GM12892 (cell line): ENCODE measurements around the gene FSIP1.

ENCODE experiments used
- POLR2A ChIP-seq: IDR thresholded peaks from 2 replicates; pipeline ENCODE4 v1.6.1; 2011; ENCODE audit warnings: low read depth, low read length, control low read depth
- POLR2AphosphoS5 ChIP-seq: IDR thresholded peaks from 2 replicates; pipeline ENCODE4 v1.6.1; 2011; ENCODE audit warnings: low read depth, low read length, control low read depth
- TAF1 ChIP-seq: IDR thresholded peaks from 2 replicates; pipeline ENCODE4 v1.6.1; 2011; ENCODE audit warnings: low read depth, mild to moderate bottlenecking, control low read depth, low read length, borderline replicate concordance

GRCh38 chr15:39573844-39574243 is 208.8 kb downstream of the FSIP1 start:
- no peak for TF ChIP-seq POLR2AphosphoS5
- TF ChIP-seq POLR2A, result no peak
- no peak for TF ChIP-seq TAF1
